Adrenal gland (tissue), 12 donors: ENCODE data around the gene DNAJC8. TPM values are rescaled to one million over a fixed set of nuclear protein-coding genes. Genes with fewer than 3 reads are reported as not detected.

Experiments
- DNase-seq, 7 donors: peaks; one replicate each; pipeline ENCODE4 v3.0.0-alpha.2; 2019 to 2020
- H3K27ac ChIP-seq, 5 donors: fragments of 200-600 bp; sonication (generic) in 4 of 5; 1 replicate in 3 of 5; 2 replicates in 2 of 5; pipeline versions ENCODE4 v1.5.1 to v1.8.0; 2016 to 2020; ENCODE audit warnings: mild to moderate bottlenecking in 1 of 5
- H3K27me3 ChIP-seq: fragments of 200-600 bp; 2 replicates; pipeline ENCODE4 v1.8.0; 2021
- H3K36me3 ChIP-seq, 2 donors: fragments of 200-600 bp; replicated peaks in 1 of 2; 1 replicate in 1 of 2; 2 replicates in 1 of 2; pipeline versions ENCODE4 v1.5.1 to v1.8.0; 2018 to 2022
- H3K4me1 ChIP-seq, 2 donors: fragments of 200-600 bp; replicated peaks in 1 of 2; 1 replicate in 1 of 2; 2 replicates in 1 of 2; pipeline versions ENCODE4 v1.5.1 to v1.8.0; 2018 to 2021
- H3K4me3 ChIP-seq, 4 donors: fragments of 200-600 bp; sonication (generic) in 3 of 4; one replicate each; pipeline ENCODE4 v1.5.1; 2016 to 2018
- H3K9me3 ChIP-seq, 3 donors: fragments of 200-600 bp; sonication (generic) in 1 of 3; replicated peaks in 1 of 3; 1 replicate in 2 of 3; 2 replicates in 1 of 3; pipeline versions ENCODE4 v1.5.1 to v1.8.0; 2016 to 2021
- POLR2A ChIP-seq, 2 donors: fragments of 450-650 bp; IDR thresholded peaks; one replicate each; pipeline ENCODE4 v1.6.1; 2017; ENCODE audit warnings: antibody characterized with exemption in 2 of 2, mild to moderate bottlenecking in 2 of 2, moderate library complexity in 1 of 2
- WGBS, 4 donors: extraction: QIAGEN DNeasy Blood & Tissue Kit in 2 of 4; methylation state at CpG; one replicate each; pipeline versions ENCODE4 v1.1.5 to v1.1.7; 2013 to 2017; 5-methylcytosine and 5-hydroxymethylcytosine counted together
- intact Hi-C, 2 donors: fragments of 100-400 bp; cut with DNase I; formaldehyde crosslinking; loops; one replicate each; pipeline versions ENCODE4 v1.14.1 to v1.15.0; 2022 to 2023
- polyA plus RNA-seq, 3 donors: library from polyadenylated mRNA; stranded (reverse); fragments of 200-250 nt in 2 of 3; fragments of 350-450 nt in 1 of 3; fragmentation: Illumina TruSeq in 1 of 3; extraction: RNeasy Lipid Tissue Mini Kit (QIAGEN cat#74804) in 1 of 3; gene quantifications; one replicate each; pipeline ENCODE4 v1.2.3, GENCODE V29; 2013 to 2014
- total RNA-seq, 9 donors: library from RNA; depleted of rRNA in 4 of 9; stranded (reverse); fragments of >200 nt in 4 of 9; fragments of 120-200 nt in 1 of 9; fragmentation: NEBNext Ultra II Directional in 1 of 9; extraction: Animal tissue kit (Norgen Biotek cat#: 25700) in 1 of 9; gene quantifications; one replicate each; pipeline versions ENCODE4 v1.1.0 to v1.2.4, GENCODE V29; 2013 to 2023
- TF ChIP-seq, protein P1 (sequence below), 6 experiments: fragments of 450-650 bp in 4 of 6; fragments of 200-600 bp in 2 of 6; sonication (generic) in 1 of 6; IDR thresholded peaks; 1 replicate in 5 of 6; 2 replicates in 1 of 6; pipeline versions ENCODE4 v1.5.1 to v1.8.0; 2016 to 2021; ENCODE audit warnings: antibody characterized with exemption in 6 of 6, mild to moderate bottlenecking in 2 of 6, moderate library complexity in 1 of 6
- donor health status: healthy with polysubstance abuse.
- donor health status: Bipolar disorder and iron deficiency.
- donor health status: DM: yes; HTN: yes; CAD: no.
- donor health status: DM: no; HTN: no; CAD: no.
- donor health status: DM: no; HTN: no; CAD: no.
- donor health status: DM: yes; HTN: yes; CAD: no.

DNAJC8 gene
- total and polyA plus RNA-seq, 12 donors = 45.7 to 150 (median 66.9) TPM

DNA sequence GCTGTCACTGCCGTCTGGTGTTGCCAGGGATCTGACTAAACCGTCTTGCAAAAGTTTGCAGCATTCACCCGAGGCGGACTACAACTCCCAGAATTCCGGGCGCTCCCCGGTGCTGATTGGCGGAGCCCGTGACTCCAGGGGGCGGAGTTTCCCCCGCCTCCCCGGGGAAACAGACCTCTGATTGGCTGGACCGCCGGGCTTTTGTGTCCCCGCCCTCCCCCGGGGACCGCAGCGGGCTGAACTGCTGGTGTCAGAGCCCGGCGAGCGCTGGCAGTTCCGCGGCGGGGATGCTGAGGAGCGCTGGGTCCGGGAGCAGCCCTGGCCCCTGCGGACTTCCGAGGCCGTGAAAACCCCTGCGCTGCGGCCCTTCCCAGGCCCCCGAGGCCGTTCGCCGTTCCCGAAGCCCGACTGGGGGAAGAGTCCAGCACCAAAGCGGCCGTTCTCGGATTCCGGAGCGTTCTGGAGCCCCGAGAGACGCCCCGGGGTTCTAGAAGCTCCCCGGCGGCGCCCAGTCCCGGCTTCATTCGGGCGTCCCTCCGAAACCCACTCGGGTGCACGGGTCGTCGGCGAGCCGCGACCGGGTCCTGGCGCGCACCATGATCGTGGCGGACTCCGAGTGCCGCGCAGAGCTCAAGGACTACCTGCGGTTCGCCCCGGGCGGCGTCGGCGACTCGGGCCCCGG lies 26.6 kb upstream of the DNAJC8 start, which contains the start of gene SESN2:
Gene SESN2 (plus strand): TSS at position 267 of the 682 bp plus-strand sequence. CDS start 330 bp downstream, at position 597.
- no peaks in the 10 kb centered on the region for H3K9me3 ChIP-seq
- H3K27me3 ChIP-seq = no peaks in the 10 kb centered on the region
- intact Hi-C loops = no loop called here
- 0% methylated on average over 18 to 76 of the region's 76 CpGs for WGBS, 4 donors
- peak within 1 kb of the TSS; percentile 67 to 73 (median 71) for H3K4me3 ChIP-seq
- H3K4me1 ChIP-seq = peaks cover 14 to 22% of the 10 kb centered on the region in 2 donors
- H3K27ac ChIP-seq = peak within 1 kb of the TSS; percentile 62 to 87 (median 84)
- H3K36me3 ChIP-seq = no peaks in the 10 kb centered on the region
- peak; percentile 97 to 99 for TF ChIP-seq POLR2A (IDR thresholded peaks at IDR 0.05)
- TF ChIP-seq, protein P1, sequence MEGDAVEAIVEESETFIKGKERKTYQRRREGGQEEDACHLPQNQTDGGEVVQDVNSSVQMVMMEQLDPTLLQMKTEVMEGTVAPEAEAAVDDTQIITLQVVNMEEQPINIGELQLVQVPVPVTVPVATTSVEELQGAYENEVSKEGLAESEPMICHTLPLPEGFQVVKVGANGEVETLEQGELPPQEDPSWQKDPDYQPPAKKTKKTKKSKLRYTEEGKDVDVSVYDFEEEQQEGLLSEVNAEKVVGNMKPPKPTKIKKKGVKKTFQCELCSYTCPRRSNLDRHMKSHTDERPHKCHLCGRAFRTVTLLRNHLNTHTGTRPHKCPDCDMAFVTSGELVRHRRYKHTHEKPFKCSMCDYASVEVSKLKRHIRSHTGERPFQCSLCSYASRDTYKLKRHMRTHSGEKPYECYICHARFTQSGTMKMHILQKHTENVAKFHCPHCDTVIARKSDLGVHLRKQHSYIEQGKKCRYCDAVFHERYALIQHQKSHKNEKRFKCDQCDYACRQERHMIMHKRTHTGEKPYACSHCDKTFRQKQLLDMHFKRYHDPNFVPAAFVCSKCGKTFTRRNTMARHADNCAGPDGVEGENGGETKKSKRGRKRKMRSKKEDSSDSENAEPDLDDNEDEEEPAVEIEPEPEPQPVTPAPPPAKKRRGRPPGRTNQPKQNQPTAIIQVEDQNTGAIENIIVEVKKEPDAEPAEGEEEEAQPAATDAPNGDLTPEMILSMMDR (IDR thresholded peaks at IDR 0.05) = no peak
- peak; percentile 99 to 100 (median 100) for DNase-seq

DNA sequence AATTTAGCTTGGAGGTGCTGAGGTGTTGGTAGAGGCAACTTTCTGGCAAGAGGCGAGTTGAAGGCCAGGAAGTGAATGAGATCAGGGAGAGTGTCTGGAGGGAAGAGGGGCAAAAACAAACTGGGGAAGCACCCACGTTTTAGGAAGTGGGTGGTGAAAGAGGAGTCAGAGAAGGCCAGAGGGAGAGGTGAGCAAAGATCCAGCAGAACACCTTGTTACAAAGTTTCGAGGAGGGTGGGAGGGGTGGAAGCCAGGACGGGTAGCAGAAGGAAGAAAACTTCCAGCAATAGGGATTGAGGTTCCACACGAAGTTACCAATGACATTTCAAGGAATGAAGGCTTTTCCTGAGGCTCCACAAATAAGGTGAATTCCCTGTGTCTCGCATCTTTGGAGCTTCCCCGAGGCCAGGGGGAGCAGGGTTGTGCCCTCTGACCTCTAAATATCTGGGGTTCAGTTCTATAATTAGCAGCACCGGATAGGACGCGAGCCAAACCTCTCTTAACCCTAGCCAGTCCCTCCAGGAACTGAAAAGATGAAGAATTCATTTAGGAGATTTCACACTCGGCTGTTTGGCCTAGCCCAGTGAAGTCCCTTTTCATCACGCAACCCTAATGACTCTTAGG lies 25.9 kb upstream of the DNAJC8 start:
- Histone ChIP-seq H3K27ac (peak overlapping the region in 4 of 5 donors; percentile 9 to 86 (median 66)), H3K36me3 (no peaks in the 10 kb centered on the region), H3K27me3 (no peaks in the 10 kb centered on the region), H3K4me3 (peak overlapping the region in 1 of 4 donors; percentile 73), H3K4me1 (peaks cover 14 to 22% of the 10 kb centered on the region in 2 donors), H3K9me3 (no peaks in the 10 kb centered on the region)
- no peak for DNase-seq
- 10 to 20% (median 16%) methylated on average over 9 to 12 of the region's 12 CpGs for WGBS, 4 donors
- intact Hi-C loops = no loop called here
- no peak for TF ChIP-seq POLR2A (IDR thresholded peaks at IDR 0.05)
- TF ChIP-seq, protein P1 (IDR thresholded peaks at IDR 0.05) = no peak

- 92 to 95% (median 94%) methylated on average over 4 of the region's 4 CpGs for WGBS, 4 donors
- H3K27me3 ChIP-seq = no peaks in the 10 kb centered on the region
- no peak overlapping the region for H3K27ac ChIP-seq
- intact Hi-C loops = no loop called here
- H3K4me1 ChIP-seq = peaks cover 14 to 22% of the 10 kb centered on the region in 2 donors
- H3K4me3 ChIP-seq = no peak overlapping the region
- H3K9me3 ChIP-seq = no peaks in the 10 kb centered on the region
- TF ChIP-seq, protein P1 (IDR thresholded peaks at IDR 0.05) = no peak
- H3K36me3 ChIP-seq = no peaks in the 10 kb centered on the region
- DNase-seq = no peak
Measured at GRCh38 chr1:28257736-28258135, 24.9 kb upstream of the DNAJC8 start.

GRCh38 chr1:28256197-28256827 lies 23.5 kb upstream of the DNAJC8 start:
- intact Hi-C loops = no loop called here
- Histone ChIP-seq H3K27me3 (no peaks in the 10 kb centered on the region), H3K4me1 (peaks cover 7 to 17% of the 10 kb centered on the region in 2 donors), H3K36me3 (no peaks in the 10 kb centered on the region), H3K9me3 (no peaks in the 10 kb centered on the region), H3K27ac (no peak overlapping the region), H3K4me3 (no peak overlapping the region)
- no peak for TF ChIP-seq POLR2A (IDR thresholded peaks at IDR 0.05)
- TF ChIP-seq, protein P1 (IDR thresholded peaks at IDR 0.05) = no peak
- no peak for DNase-seq
- whole genome bisulfite sequencing, 4 donors = 77 to 81% (median 78%) methylated on average over 6 of the region's 6 CpGs
